Brain microvascular endothelial cell (primary cell): ENCODE data around the gene CAMTA2.

Source experiments
- DNase-seq: peaks from one replicate; pipeline ENCODE4 v3.0.0-alpha.2; 2020
- H3K27ac ChIP-seq: fragments of 250-450 bp; sonication (Bioruptor Pico); 2 replicates; pipeline ENCODE4 v1.5.1; 2020; ENCODE audit warnings: mild to moderate bottlenecking, moderate library complexity
- H3K27me3 ChIP-seq: fragments of 250-450 bp; sonication (Bioruptor Pico); replicated peaks from 2 replicates; pipeline ENCODE4 v1.5.1; 2020; ENCODE audit warnings: mild to moderate bottlenecking
- H3K36me3 ChIP-seq: fragments of 250-450 bp; sonication (Bioruptor Pico); replicated peaks from 2 replicates; pipeline ENCODE4 v1.5.1; 2020; ENCODE audit warnings: mild to moderate bottlenecking
- H3K4me3 ChIP-seq: 2 replicates; pipeline ENCODE4 v1.5.1; 2011; ENCODE audit warnings: low read depth, mild to moderate bottlenecking, control low read depth, low read length, moderate library complexity
- in situ Hi-C: cut with HindIII; loops from 2 replicates; pipeline ENCODE4 v1.10.0; 2017; ENCODE audit warnings: low sequenced_read_pairs, low pct_ligation_motif_present
- TF ChIP-seq, protein P1 (sequence below): IDR thresholded peaks from 2 replicates; pipeline ENCODE4 v1.5.1; 2011; ENCODE audit warnings: low read depth, mild to moderate bottlenecking, moderate library complexity, low read length, control low read depth, inconsistent platforms; ENCODE audit errors: missing control alignments

CAMTA2 gene

DNA sequence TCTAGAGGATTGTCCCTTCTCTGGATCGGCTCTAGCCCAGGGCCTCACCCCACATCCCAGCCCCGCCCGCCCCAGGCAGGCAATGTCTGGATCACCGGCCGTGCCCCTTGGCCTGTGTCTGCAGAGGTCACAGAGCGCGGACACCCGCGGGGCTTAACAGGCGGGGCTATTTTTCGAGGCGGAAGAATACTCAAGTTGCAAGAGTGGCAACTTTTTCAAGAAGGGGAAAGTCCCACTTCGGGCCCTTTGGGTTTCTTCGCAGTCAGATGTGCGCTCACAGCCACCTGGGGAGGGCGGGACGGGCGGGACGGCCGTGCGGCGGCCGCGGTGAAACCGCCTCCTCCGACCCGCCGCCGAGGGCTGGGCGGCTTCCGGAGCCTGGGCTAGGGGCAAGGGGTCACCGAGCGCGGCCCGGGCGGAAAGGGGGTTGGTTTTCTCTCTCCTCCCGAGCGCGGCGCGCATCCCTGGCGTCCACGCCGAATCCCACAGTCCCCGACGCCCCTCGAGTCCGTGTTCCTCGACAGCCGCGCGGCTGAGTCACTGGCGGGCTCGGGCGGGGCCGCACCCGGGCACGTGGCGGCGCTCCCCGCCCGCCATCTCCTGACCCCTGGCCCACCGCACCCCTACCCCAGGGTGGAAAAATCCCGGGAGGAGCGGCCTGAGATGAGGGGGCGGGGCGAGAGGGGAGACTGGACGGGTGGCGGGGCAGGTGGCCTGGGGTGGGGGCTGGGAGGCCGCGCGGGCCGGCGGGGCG, 38.0 kb downstream of the CAMTA2 start:
- H3K4me3 ChIP-seq = peak overlapping the region; percentile 60
- DNase-seq = peak; percentile 53

DNA sequence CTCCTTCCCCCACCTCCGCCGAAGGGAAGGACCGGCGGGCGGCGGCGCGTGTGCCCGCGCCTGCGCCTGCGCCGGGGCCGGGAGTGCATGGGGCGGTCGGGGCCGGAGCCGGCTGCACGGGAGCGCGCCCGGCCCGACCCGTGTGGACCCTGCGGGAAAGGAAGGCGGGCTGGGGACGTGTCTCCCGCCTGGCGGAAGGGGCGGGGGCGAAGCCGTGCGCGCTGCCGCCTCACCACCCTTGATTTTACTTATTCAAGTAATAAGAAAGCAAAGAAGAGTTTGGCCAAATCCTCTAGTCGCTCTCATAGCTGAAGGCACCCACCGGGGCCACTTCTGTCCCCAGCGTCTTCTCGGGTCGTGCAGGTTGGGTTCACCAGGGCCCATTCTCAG, 38.5 kb downstream of the CAMTA2 start:
- peak overlapping the region; percentile 60 for H3K4me3 ChIP-seq
- in situ Hi-C loops = no loop called here
- peak overlapping the region; percentile 88 for H3K27ac ChIP-seq
- TF ChIP-seq, protein P1, sequence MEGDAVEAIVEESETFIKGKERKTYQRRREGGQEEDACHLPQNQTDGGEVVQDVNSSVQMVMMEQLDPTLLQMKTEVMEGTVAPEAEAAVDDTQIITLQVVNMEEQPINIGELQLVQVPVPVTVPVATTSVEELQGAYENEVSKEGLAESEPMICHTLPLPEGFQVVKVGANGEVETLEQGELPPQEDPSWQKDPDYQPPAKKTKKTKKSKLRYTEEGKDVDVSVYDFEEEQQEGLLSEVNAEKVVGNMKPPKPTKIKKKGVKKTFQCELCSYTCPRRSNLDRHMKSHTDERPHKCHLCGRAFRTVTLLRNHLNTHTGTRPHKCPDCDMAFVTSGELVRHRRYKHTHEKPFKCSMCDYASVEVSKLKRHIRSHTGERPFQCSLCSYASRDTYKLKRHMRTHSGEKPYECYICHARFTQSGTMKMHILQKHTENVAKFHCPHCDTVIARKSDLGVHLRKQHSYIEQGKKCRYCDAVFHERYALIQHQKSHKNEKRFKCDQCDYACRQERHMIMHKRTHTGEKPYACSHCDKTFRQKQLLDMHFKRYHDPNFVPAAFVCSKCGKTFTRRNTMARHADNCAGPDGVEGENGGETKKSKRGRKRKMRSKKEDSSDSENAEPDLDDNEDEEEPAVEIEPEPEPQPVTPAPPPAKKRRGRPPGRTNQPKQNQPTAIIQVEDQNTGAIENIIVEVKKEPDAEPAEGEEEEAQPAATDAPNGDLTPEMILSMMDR = no peak
- peak; percentile 73 for DNase-seq
- H3K27me3 ChIP-seq = no peaks in the 10 kb centered on the region
- H3K36me3 ChIP-seq = peaks cover 41% of the 10 kb centered on the region

More for the DNA sequence above, 38.0 kb downstream of the CAMTA2 start:
- peaks cover 35% of the 10 kb centered on the region for H3K36me3 ChIP-seq
- in situ Hi-C loops = no loop called here
- TF ChIP-seq, protein P1 = no peak
- H3K27me3 ChIP-seq = no peaks in the 10 kb centered on the region
- peak overlapping the region; percentile 88 for H3K27ac ChIP-seq

DNA sequence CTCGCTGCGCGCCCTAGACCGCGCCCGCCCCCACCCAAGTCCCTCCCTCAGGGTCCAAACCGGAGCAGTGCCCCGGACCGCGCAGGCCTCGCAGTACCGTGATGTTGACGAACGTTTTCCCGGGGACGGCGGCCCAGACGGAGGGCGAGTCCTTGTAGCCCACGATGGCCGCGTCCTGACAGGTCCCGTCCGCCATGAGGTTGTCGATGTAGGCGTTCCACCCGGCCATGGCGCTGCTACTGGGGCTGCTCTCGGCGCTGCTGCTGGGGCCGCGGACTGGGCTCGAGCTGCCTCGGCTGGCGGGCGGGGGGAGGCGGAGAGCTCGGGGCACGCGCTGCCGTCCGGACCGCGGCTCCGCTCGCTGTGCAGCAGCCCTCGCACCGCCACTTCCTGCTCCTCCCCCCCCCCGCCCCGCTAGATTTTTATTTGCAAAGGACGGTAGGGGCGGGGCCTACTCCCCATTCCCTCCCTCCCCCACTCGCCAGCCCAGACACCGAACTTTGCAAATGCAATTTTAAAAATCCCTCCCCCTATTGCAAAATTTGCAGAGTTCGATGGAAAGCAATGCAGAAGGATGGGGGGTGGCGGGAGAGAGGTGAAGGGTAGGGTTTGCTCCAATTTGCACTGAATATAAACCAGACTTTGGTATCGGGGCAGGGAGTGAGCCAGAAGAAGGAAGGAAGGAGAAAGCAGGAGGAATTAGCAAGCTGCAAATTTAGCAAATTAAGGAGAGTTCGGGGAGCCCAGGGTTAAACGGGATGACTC, 39.1 kb downstream of the CAMTA2 start, which contains the start of gene PFN1:
TSS of gene PFN1 (minus strand) at position 365 of the 765 bp plus-strand sequence. CDS start at position 229, 136 bp downstream.
- in situ Hi-C loops = no loop called here
- H3K27me3 ChIP-seq = no peaks in the 10 kb centered on the region
- H3K27ac ChIP-seq = peak within 1 kb of the TSS; percentile 88
- peak within 1 kb of the TSS; percentile 99 for H3K4me3 ChIP-seq
- peak; percentile 88 for DNase-seq
- peaks cover 47% of the 10 kb centered on the region for H3K36me3 ChIP-seq
- TF ChIP-seq, protein P1 = no peak

DNA sequence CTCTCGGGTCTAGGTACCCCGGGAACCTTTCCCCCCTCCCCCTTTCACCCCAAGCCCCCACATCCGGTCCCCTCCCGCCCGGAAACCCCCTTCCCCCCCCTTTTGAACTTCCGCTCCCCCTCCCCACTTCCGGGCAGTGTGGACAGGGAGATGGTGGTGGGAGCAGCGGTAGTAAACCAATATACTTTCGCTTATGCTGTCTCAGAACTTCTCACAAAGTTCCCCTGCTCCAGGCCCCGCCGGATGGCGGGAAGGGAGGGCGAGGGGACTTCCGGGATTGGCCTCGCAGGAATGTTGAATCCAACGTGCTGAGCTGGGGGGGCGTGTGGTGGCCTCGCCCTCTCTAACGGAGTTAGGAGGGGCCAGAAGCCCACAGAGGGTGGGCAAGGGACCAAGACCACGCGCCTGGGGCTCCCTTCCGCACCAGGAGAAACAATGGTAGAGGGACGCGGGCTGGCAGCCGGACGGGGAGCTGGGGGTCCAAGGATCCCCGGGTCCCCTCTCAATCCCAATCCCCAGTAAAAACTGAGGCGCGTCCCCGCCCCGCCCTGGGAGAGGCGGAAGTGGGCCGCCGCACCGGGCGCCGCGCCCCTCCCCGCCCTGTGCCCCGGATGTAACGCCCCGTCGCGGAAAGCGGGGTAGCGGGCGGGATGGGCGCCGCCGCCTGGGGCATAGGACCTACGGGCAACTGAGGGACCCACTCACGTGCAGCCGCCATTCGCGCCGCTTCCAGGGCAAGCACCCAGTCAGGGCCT, 39.9 kb downstream of the CAMTA2 start:
- TF ChIP-seq, protein P1 = no peak
- Histone ChIP-seq H3K4me3 (peak overlapping the region; percentile 99), H3K27ac (peak overlapping the region; percentile 88), H3K36me3 (peaks cover 55% of the 10 kb centered on the region), H3K27me3 (no peaks in the 10 kb centered on the region)
- DNase-seq = peak; percentile 29
- in situ Hi-C loops = no loop called here

DNA sequence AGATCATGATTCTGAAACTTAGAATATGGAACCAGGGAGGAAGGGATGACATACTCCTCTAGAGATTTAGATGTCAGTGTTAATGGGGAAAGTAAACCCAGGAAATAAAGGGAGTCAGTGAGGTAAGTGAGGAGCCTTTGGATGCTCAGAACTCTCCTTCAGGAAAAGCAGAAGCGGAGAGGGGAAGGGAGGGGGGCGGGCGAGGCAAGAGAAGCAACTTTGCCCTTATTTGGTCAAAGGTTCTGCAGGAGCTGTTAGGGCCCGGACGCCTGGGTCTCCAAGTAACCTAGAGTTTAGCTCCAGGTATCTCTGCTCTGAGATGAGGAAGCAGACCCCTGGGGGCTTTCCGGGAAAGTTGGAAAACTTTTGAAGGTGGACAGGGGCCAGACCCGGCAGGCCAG, 40.5 kb downstream of the CAMTA2 start:
- in situ Hi-C loops = no loop called here

More for the DNA sequence above, 40.5 kb downstream of the CAMTA2 start:
- Histone ChIP-seq H3K27ac (peak overlapping the region; percentile 44), H3K36me3 (peaks cover 57% of the 10 kb centered on the region), H3K4me3 (peak overlapping the region; percentile 99), H3K27me3 (no peaks in the 10 kb centered on the region)
- TF ChIP-seq, protein P1 = no peak
- DNase-seq = no peak
